WTC11 (cell line): ENCODE data around the gene MAPKAP1. TPM values are rescaled to one million over a fixed set of nuclear protein-coding genes. Genes with fewer than 3 reads are reported as not detected.

ENCODE experiments used
- ATAC-seq: fragments of 200-7000 bp; cut with Tn5 transposase; 2 replicates; pipeline ENCODE4 v1.10.0; 2021; ENCODE audit warnings: mild to moderate bottlenecking, moderate library complexity
- CTCF ChIA-PET: fragments of 300-600 bp; sonication (Branson Sonifier 250); formaldehyde crosslinking; loops from one replicate; lab custom pipeline; 2021; ENCODE audit warnings: antibody characterized with exemption; lab: Charles Lee
- POLR2A ChIA-PET: fragments of 350-600 bp; sonication (Branson Sonifier 250); formaldehyde crosslinking; loops from one replicate; lab custom pipeline; 2021; ENCODE audit warnings: antibody characterized with exemption; lab: Charles Lee
- DNase-seq: peaks from one replicate; pipeline ENCODE4 v3.0.0; 2021; ENCODE audit warnings: low spot score
- H3K27ac Mint-ChIP-seq: 2 replicates; pipeline ENCODE4 v1.8.0; 2021; ENCODE audit warnings: mixed read lengths
- H3K27me3 Mint-ChIP-seq: 2 replicates; pipeline ENCODE4 v1.8.0; 2021; ENCODE audit warnings: low read depth, mild to moderate bottlenecking, moderate library complexity, mixed read lengths
- H3K36me3 Mint-ChIP-seq: 2 replicates; pipeline ENCODE4 v1.8.0; 2021; ENCODE audit warnings: mixed read lengths
- H3K4me1 Mint-ChIP-seq: 2 replicates; pipeline ENCODE4 v1.8.0; 2022; ENCODE audit warnings: mixed read lengths
- H3K4me3 Mint-ChIP-seq: 2 replicates; pipeline ENCODE4 v1.8.0; 2021; ENCODE audit warnings: mild to moderate bottlenecking, moderate library complexity, mixed read lengths
- H3K9me3 Mint-ChIP-seq: 2 replicates; pipeline ENCODE4 v1.8.0; 2021; ENCODE audit warnings: mixed read lengths
- ERG ChIP-seq: fragments of 250-450 bp; sonication (Bioruptor Pico); IDR thresholded peaks from 2 replicates; pipeline ENCODE4 v1.8.0; 2021; ENCODE audit warnings: mild to moderate bottlenecking
- ESRRA ChIP-seq: sonication (generic); formaldehyde crosslinking; IDR thresholded peaks from 2 replicates; pipeline ENCODE4 v1.8.1; 2022; ENCODE audit warnings: mild to moderate bottlenecking, missing genetic modification reagents, borderline replicate concordance
- FOXK1 ChIP-seq: sonication (generic); formaldehyde crosslinking; IDR thresholded peaks from 2 replicates; pipeline ENCODE4 v1.8.0; 2022; ENCODE audit warnings: mild to moderate bottlenecking, moderate library complexity, missing genetic modification reagents
- FOXP1 ChIP-seq: sonication (generic); formaldehyde crosslinking; IDR thresholded peaks from 2 replicates; pipeline ENCODE4 v1.8.0; 2022; ENCODE audit warnings: missing genetic modification reagents, mild to moderate bottlenecking, moderate library complexity, borderline replicate concordance
- GABPB1 ChIP-seq: sonication (generic); formaldehyde crosslinking; IDR thresholded peaks from 2 replicates; pipeline ENCODE4 v1.8.1; 2023; ENCODE audit warnings: mild to moderate bottlenecking, missing genetic modification reagents
- NFE2L1 ChIP-seq: sonication (generic); formaldehyde crosslinking; IDR thresholded peaks from 2 replicates; pipeline ENCODE4 v1.8.1; 2023; ENCODE audit warnings: missing genetic modification reagents
- OVOL2 ChIP-seq: fragments of 250-450 bp; sonication (Bioruptor Pico); IDR thresholded peaks from 2 replicates; pipeline ENCODE4 v1.9.0; 2021; ENCODE audit warnings: mild to moderate bottlenecking, borderline replicate concordance
- SOX15 ChIP-seq: fragments of 250-450 bp; sonication (Bioruptor Pico); IDR thresholded peaks from 2 replicates; pipeline ENCODE4 v1.9.0; 2021; ENCODE audit warnings: mild to moderate bottlenecking
- TEAD1 ChIP-seq: sonication (generic); formaldehyde crosslinking; IDR thresholded peaks from 2 replicates; pipeline ENCODE4 v1.8.0; 2022; ENCODE audit warnings: mild to moderate bottlenecking, missing genetic modification reagents
- ZBTB43 ChIP-seq: sonication (generic); formaldehyde crosslinking; IDR thresholded peaks from 2 replicates; pipeline ENCODE4 v1.8.1; 2023; ENCODE audit warnings: mild to moderate bottlenecking, missing genetic modification reagents
- ZMAT4 ChIP-seq: fragments of 250-450 bp; sonication (Bioruptor Pico); IDR thresholded peaks from 2 replicates; pipeline ENCODE4 v1.9.0; 2021; ENCODE audit warnings: mild to moderate bottlenecking
- ZNF281 ChIP-seq: sonication (generic); formaldehyde crosslinking; IDR thresholded peaks from 2 replicates; pipeline ENCODE4 v1.8.0; 2023; ENCODE audit warnings: mild to moderate bottlenecking, missing genetic modification reagents
- ZNF396 ChIP-seq: fragments of 250-450 bp; sonication (Bioruptor Pico); IDR thresholded peaks from 2 replicates; pipeline ENCODE4 v1.8.0; 2021; ENCODE audit warnings: mild to moderate bottlenecking, moderate library complexity, borderline replicate concordance
- ZNF416 ChIP-seq: fragments of 250-450 bp; sonication (Bioruptor Pico); IDR thresholded peaks from 2 replicates; pipeline ENCODE4 v1.9.0; 2021; ENCODE audit warnings: mild to moderate bottlenecking, inconsistent platforms
- total RNA-seq: library from RNA; stranded (reverse); gene quantifications from 3 replicates; pipeline ENCODE4 v1.2.3, GENCODE V29; 2021
- TF ChIP-seq, protein P1 (sequence below): fragments of 250-450 bp; sonication (Bioruptor Pico); IDR thresholded peaks from 2 replicates; pipeline ENCODE4 v1.9.0; 2021; ENCODE audit warnings: moderate library complexity, mild to moderate bottlenecking, inconsistent platforms, borderline replicate concordance
- TF ChIP-seq, protein P2 (sequence below): sonication (generic); formaldehyde crosslinking; IDR thresholded peaks from 2 replicates; pipeline ENCODE4 v1.8.1; 2022; ENCODE audit warnings: mild to moderate bottlenecking, missing genetic modification reagents, moderate library complexity, borderline replicate concordance
- TF ChIP-seq, protein P3 (sequence below): sonication (generic); formaldehyde crosslinking; IDR thresholded peaks from 2 replicates; pipeline ENCODE4 v1.8.0; 2022; ENCODE audit warnings: missing genetic modification reagents
- TF ChIP-seq, protein P4 (sequence below): sonication (generic); formaldehyde crosslinking; IDR thresholded peaks from 2 replicates; pipeline ENCODE4 v1.8.1; 2022; ENCODE audit warnings: mild to moderate bottlenecking, moderate library complexity, missing genetic modification reagents

The MAPKAP1 gene
- total RNA-seq, 1 experiment from 2014 or later = 111 TPM

DNA sequence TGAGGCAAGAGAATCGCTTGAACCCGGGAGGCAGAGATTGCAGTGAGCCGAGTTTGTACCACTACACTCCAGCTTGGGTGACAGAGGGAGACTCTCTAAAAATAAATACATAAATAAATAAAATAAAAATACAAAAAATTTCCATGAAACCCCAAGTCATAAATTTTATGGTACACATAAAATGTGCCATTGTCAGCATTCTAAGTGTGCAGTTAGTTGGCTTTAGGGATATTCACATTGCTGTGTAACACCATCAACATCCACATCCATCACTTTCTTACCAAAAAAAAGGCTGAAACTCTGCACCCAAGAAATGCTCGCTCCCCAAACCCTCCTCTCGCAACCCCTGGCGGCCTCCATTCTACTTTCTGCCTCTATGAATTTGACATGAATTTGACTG, 310.2 kb downstream of the MAPKAP1 start:
- no peak for ATAC-seq
- peaks cover 3% of the 10 kb centered on the region; the same call in 1 of the 2 replicates for H3K4me1 Mint-ChIP-seq
- TF ChIP-seq FOXK1 (CRISPR knock-in tag) (no peak), TEAD1 (CRISPR knock-in tag) (no peak), ZNF416 (CRISPR knock-in tag) (no peak)
- TF ChIP-seq, protein P1, sequence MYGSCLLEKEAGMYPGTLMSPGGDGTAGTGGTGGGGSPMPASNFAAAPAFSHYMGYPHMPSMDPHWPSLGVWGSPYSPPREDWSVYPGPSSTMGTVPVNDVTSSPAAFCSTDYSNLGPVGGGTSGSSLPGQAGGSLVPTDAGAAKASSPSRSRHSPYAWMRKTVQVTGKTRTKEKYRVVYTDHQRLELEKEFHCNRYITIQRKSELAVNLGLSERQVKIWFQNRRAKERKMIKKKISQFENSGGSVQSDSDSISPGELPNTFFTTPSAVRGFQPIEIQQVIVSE = no peak
- no peaks in the 10 kb centered on the region for H3K36me3 Mint-ChIP-seq
- ChIA-PET CTCF (no interaction called here), POLR2A (no interaction called here)
- H3K27me3 Mint-ChIP-seq = peaks cover 26% of the 10 kb centered on the region
- no peak for DNase-seq
- H3K9me3 Mint-ChIP-seq = no peaks in the 10 kb centered on the region; the same call in 1 of the 2 replicates
- no peak overlapping the region for H3K4me3 Mint-ChIP-seq
- no peak overlapping the region for H3K27ac Mint-ChIP-seq

DNA sequence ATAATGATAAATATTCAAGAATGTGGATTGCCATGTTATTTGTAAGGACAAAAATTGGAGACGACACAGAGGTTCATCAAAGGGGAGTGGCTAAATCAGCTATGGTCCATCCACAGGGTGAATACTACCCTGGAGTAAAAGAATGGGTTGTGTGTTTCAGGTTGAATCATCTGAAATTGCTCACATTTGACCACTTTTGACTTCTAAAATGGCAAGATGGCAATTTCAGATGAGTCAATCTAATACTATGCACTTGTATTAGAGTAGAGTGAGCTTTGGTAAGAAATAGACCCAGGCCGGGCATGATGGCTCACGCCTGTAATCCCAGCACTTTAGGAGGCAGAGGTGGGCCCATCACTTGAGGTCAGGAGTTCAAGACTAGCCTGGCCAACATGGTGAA, 313.6 kb downstream of the MAPKAP1 start:
- Mint-ChIP-seq H3K4me3 (no peak overlapping the region), H3K27me3 (peaks cover 59% of the 10 kb centered on the region), H3K9me3 (no peaks in the 10 kb centered on the region; the same call in 1 of the 2 replicates), H3K27ac (no peak overlapping the region), H3K36me3 (no peaks in the 10 kb centered on the region), H3K4me1 (peaks cover 8% of the 10 kb centered on the region; the same call in 1 of the 2 replicates)
- ChIA-PET CTCF (interaction anchor here (1.5 kb wide), 1 partner anchor 14 kb away, joined by 6 read pairs; no protein-coding TSS in a partner anchor), POLR2A (no interaction called here)
- DNase-seq (no peak), ATAC-seq (no peak)
- no peak for TF ChIP-seq GABPB1 (CRISPR knock-in tag)
- no peak for TF ChIP-seq ERG (CRISPR knock-in tag)
- TF ChIP-seq, protein P2, sequence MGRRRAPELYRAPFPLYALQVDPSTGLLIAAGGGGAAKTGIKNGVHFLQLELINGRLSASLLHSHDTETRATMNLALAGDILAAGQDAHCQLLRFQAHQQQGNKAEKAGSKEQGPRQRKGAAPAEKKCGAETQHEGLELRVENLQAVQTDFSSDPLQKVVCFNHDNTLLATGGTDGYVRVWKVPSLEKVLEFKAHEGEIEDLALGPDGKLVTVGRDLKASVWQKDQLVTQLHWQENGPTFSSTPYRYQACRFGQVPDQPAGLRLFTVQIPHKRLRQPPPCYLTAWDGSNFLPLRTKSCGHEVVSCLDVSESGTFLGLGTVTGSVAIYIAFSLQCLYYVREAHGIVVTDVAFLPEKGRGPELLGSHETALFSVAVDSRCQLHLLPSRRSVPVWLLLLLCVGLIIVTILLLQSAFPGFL (CRISPR knock-in tag) = no peak
- TF ChIP-seq OVOL2 = no peak
- TF ChIP-seq FOXP1 = no peak
- no peak for TF ChIP-seq ESRRA (CRISPR knock-in tag)
- no peak for TF ChIP-seq ZMAT4 (CRISPR knock-in tag)

DNA sequence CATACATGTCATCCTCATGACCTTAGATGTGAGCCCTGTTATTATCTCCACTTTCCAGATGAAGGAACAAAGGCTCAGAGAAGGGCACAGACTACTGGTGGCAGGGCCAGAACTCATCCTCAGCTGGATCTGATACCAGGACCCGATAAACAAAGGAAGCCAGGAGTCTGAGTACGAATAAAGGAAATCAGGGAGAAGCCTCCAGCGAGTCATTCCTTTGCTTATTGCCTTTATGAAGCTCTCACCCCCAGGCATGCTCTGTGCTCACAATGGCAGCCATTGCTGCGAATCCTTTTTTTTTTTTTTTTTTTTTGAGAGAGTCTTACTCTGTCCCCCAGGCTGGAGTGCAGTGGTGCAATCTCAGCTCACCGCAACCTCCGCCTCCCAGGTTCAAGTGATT, 315.3 kb downstream of the MAPKAP1 start:
- H3K4me3 Mint-ChIP-seq = no peak overlapping the region
- no peaks in the 10 kb centered on the region; the same call in 1 of the 2 replicates for H3K9me3 Mint-ChIP-seq
- ATAC-seq (no peak), DNase-seq (no peak)
- H3K36me3 Mint-ChIP-seq = no peaks in the 10 kb centered on the region
- TF ChIP-seq ZNF396 = no peak
- TF ChIP-seq NFE2L1 (CRISPR knock-in tag) = no peak
- no peak for TF ChIP-seq SOX15 (CRISPR knock-in tag)
- TF ChIP-seq, protein P3, sequence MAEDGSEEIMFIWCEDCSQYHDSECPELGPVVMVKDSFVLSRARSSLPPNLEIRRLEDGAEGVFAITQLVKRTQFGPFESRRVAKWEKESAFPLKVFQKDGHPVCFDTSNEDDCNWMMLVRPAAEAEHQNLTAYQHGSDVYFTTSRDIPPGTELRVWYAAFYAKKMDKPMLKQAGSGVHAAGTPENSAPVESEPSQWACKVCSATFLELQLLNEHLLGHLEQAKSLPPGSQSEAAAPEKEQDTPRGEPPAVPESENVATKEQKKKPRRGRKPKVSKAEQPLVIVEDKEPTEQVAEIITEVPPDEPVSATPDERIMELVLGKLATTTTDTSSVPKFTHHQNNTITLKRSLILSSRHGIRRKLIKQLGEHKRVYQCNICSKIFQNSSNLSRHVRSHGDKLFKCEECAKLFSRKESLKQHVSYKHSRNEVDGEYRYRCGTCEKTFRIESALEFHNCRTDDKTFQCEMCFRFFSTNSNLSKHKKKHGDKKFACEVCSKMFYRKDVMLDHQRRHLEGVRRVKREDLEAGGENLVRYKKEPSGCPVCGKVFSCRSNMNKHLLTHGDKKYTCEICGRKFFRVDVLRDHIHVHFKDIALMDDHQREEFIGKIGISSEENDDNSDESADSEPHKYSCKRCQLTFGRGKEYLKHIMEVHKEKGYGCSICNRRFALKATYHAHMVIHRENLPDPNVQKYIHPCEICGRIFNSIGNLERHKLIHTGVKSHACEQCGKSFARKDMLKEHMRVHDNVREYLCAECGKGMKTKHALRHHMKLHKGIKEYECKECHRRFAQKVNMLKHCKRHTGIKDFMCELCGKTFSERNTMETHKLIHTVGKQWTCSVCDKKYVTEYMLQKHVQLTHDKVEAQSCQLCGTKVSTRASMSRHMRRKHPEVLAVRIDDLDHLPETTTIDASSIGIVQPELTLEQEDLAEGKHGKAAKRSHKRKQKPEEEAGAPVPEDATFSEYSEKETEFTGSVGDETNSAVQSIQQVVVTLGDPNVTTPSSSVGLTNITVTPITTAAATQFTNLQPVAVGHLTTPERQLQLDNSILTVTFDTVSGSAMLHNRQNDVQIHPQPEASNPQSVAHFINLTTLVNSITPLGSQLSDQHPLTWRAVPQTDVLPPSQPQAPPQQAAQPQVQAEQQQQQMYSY (CRISPR knock-in tag) = no peak
- no peak for TF ChIP-seq ZNF281
- TF ChIP-seq ZBTB43 = no peak
- TF ChIP-seq FOXP1 = no peak
- TF ChIP-seq, protein P4, sequence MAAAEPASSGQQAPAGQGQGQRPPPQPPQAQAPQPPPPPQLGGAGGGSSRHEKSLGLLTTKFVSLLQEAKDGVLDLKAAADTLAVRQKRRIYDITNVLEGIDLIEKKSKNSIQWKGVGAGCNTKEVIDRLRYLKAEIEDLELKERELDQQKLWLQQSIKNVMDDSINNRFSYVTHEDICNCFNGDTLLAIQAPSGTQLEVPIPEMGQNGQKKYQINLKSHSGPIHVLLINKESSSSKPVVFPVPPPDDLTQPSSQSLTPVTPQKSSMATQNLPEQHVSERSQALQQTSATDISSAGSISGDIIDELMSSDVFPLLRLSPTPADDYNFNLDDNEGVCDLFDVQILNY (CRISPR knock-in tag) = no peak
- H3K27ac Mint-ChIP-seq = no peak overlapping the region
- H3K27me3 Mint-ChIP-seq = peaks cover 75% of the 10 kb centered on the region
- H3K4me1 Mint-ChIP-seq = peaks cover 11% of the 10 kb centered on the region; the same call in 1 of the 2 replicates
- ChIA-PET POLR2A (no interaction called here), CTCF (interaction anchor here (0.6 to 1.4 kb wide), 2 partner anchors 12 to 16 kb away, joined by 3 to 5 read pairs; no protein-coding TSS in a partner anchor)
